HG03196 (cell line): ENCODE data around the gene FOLR2.

ENCODE experiments used
- ATAC-seq: cut with Tn5 transposase; IDR thresholded peaks from one replicate; pipeline ENCODE4 v1.9.1; 2021; ENCODE audit not compliant: unreplicated experiment

The FOLR2 gene

DNA sequence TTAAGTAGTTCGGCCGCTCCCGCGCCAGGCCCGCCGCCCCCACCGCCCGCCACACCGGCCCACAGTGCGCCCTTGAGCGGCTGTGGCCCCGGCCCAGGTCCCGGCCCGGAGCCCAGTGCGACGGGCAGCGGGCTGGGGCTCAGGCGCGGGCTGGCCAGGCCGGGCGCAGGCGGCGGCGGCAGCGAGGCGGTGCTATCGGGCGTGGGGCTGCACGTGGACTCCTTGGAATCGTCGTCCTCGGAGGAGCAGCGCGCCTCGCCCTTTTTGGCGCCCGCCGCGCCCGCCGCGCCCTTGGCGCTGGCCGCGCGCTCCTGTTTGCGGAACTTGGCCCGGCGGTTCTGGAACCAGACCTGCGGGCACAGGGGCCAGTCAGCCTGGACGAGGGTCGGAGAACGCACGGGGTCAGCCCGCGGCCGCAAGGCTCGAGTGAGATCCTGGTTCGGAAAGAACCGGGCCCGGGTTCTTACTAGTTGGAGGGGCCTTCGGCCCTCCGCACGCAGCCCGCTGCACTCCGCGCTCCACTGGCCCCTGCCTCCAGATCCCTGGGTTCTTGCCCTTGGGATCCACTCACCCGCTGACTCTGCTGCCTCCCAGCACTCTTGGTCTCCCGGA is 23.4 kb downstream of the FOLR2 start:
- no peak for ATAC-seq

DNA sequence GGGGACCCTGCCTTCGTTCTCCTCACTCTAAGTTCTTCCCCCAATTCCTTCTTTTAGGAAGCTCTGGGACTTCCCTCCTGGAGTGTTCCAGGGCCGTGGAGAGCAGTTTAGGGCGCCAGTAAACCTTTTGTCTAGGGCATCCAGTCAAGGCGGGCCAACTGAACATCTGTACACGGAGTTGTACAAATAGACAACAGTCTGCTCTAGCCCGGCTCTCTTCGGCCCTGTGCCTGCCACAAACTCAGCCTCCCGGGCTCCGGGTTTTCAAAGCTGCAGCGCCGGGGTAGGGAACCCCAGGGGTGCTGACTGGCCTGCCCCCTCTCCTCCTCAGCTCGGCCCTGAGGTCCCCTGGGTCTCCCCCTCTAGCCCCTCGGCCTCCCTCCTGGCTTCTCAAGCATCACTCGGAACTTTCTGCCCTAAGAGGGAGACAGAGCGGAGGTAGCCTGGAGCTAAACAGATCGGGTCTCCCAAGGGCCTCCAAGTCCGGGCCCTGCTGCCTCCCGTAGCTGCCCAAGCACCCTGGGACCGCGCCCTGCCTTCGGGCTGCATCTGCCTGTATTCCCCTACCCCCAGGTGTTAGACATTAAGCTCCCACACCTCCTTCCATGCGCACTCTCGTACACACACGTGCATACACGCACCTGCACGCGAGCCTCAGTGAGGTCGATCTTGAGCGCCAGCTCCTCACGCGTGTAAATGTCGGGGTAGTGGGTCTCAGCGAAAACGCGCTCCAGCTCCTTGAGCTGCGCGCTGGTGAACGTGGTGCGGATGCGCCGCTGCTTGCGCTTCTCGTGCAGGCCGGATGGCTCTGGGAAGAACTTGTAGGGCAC is 24.1 kb downstream of the FOLR2 start:
- no peak for ATAC-seq

DNA sequence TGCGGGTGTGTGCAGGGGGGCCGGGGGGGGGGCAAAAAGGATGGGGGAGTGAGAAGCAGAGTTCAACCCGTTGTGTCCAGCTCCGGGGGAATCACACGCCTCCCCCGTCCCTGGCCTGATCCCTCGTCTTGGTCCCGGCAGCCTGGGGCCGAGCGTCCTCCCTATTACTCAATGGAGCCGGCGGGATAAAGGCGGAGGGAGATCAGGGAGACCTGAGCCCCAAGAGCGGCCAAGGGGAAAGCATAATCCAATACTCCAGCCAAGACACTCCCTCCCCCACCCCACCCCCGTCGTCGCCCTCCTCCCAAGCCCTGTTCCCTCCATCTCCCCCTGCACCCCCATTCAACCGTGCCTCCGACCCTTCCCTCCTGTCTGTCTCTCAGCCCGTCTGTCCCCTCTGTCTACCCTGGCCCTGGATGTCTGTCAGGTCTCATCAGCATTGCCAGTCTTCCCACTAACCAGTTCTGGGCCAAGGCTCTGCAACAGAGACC is 24.7 kb downstream of the FOLR2 start:
- no peak for ATAC-seq

DNA sequence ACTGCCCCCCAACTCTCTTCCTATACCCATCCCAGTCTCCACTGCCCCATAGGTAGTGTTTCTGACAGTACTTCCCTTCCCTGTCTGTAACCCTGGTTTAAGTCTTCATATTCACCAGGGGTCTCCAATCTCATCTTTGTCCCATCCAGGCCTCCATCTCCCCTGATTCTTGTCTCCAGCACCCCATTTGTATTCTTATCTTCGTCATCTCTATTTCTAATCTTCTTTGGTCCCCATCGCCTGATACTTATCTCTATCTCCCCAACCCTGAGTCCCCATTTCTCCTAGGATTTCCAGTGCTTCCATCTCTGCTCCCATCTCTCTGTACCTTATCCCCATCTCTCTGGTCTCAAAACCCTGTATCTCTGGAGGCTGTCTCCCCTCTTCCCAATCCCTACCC is 25.5 kb downstream of the FOLR2 start:
- no peak for ATAC-seq

DNA sequence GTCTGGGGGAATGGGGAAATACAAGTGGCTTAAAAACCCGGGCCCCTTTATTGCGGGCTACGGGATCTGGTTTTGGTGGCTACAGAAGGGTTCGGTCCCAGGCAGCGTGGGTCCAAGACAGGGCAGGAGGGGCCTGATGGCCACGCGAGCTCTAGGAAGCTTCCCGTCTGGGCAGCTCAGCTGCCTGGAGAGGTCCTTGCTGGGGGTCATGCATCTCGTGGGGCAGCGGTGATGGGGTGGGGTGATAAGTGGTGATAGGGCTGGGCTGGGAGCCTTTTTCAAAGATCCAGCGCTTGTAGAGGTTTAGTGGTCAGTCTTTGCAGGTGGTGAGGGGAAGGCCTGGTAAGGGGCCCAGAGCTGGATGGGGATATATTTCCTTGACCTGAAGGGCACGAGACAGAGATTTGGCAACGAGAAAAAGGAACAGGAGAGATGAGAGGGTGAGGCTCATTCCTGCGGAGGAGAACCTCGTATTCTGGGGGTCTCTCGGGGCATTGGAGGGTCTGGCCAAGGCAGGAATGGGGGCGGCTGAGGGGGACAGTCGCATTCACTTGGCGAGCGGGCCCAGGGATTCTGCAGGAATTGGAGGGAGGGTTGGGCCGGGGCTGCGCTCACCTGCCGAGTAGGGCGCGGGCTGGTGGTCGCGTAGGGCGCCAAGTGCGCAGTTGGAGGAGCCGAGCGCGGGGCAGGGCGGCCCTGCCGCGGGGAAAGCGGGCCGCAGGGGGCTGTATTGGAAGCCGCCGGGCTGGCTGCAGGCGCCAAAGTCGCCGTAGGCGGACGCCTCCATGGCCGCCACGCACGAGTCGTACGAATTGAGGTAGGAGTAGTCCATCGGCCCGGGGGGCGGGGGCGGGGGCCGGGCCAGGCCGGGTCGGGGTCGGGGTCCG is 26.8 kb downstream of the FOLR2 start:
- no peak for ATAC-seq

DNA sequence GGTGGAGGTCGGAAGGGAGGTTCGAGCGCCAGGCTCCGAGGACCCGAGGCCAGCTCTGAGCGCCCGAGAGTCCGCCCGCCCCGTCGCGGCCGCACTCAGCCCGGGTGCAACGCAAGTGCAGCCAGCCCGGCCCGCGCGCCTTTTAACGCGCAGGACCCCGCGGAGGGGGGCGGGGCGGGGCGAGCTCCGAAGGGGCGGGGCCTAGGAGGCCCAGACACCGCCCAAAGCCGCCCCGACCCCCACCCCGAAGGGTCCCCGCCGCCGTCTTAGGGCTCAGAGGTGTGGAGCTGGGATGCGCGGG is 27.4 kb downstream of the FOLR2 start, which contains the start of gene PHOX2A:
PHOX2A (minus strand) TSS at position 117 of the 301 bp plus-strand sequence. CDS start 172 bp downstream, outside the sequence.
- ATAC-seq: no peak

DNA sequence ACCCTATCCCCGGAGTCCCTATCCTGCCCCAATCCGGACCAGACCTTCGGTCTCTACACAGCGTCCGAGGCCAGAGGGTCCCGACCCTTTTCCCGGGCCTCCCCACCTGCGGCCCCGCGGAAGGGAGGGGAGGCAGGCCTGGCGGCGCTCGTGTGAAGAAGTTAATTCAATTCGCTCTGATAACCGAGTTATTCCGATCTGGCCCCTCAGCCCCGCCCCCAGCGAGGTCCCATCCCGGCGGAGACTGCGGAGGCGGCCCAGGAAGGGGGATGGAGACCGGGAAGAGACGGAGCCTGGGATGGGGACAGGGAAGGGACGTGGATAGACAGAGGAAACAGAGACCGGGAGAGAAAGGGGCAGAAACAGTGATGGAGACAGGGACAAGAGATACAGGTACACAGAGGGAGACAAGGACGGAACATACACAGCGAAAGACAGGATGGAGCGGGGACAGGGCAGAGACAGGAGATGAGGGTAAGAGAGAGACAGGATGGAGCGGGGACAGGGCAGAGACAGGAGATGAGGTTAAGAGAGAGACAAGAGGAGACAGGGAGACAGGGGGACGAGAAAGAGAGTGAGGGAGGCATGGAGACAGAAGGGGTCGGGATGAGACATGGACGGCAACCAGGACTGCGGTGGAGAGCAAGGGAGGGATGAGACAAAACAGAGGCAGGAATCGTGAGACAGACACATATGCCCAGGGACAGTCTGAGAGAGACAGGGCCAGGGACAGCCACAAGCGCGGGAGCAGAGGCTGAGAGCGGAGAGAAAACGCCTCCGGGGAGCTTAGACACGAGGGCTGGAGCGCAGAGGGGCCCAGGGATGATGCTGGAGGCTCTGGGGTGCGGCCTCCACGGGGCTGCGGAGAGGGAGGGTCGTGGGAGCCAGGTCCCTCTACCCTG is 28.0 kb downstream of the FOLR2 start:
- no peak for ATAC-seq

DNA sequence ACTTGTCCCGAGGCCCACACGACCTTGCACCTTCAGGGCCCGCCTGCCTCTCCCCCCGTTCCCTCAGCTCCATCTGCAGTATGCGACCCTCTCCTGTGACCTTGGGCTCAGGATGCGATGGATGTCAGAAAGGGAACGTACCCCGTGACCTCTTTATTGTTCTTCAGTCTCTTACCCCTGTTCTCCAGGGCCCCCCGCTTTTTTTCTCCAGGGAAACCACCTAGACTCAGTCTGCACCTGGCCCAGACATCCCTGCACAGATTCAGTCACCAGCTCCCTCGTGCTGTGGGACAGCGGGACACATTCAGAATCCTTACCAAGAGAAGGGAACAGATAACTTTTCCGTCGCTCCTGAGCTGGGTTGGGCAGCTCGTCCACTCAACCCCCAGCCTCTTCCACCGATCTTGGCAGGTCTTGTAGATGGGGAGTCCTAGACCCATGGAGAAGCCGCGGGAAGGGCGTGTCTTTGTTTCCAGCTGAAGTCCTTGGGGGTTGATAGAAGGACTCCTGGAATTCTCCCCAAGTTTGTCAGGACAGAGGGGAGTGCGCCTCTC is 28.7 kb downstream of the FOLR2 start:
- no peak for ATAC-seq

DNA sequence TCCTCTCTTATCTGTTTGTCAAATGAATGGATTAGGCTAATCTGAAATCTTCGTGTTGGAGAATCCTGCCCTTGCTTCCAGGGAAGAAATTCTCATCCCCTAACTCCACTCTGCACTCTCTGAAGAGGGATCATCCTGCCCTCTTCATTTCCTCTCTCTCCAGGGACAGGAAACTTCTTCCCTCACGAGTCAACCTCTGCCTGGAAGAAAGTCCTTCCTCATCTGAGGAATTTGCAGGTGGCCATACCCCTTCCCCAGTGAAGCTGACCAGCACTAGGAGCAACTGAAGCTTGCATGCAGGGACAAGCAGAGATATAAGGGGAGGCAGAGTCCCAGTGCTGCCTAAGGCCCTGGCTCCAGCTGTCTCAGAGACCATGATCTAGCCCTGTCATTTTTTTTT is 31.0 kb downstream of the FOLR2 start:
- no peak for ATAC-seq

DNA sequence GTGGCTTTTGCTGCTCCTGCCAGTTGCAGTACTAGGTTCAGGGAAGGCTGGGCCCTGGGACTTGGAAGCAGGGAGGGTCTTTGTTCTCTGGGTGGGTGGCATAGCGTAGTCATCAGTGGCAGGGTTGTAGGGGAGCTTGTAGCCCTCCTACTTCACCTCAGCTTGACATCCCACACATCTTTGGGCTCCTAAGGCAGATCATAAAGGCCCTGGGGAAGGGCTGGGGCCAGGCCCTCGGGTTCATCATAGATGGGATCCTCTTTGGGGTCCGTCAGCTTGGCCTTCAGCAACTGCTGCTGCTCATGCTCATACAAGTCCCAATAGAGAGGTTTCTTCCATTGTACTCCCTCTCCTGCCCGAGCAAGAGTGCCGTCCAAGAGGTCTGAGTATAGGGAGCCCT is 33.4 kb downstream of the FOLR2 start:
- ATAC-seq: no peak

DNA sequence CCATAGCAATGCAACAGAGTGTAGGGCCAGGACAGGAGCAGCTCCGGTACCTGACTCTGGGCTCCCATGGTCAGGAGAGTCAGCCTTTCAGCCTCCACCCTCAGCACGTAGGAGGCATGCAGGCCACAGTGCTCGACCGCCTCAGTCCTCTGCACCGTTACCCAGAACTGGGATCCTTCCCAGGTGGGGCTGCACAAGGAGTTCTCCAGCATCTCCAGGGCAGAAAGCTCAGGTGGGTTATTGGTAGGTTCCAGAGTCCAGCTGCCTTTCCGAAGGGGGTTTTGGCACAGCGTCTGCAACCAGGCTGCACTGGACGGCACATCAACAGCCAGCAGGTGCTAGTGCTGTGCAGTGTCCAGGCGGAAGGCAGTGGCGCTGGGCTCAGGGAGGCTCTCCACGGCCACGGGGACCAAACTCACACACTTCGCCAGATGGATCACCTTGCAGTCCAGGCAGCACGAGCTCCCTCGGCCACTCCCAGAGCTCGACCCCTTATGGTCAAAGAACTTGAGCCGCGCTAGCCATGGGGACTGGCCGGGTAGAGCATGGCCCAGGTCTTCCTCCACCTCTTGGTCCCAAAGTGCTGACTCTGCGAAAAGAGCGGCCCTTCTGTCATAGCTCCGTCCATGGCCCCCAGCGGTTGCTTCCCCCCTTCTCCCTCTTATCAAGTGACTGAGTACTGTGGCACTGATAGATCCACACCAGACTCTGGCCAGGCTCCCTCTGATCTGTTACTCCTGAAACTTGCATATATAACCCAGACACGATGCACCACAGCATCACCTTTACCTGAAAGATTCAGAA is 34.3 kb downstream of the FOLR2 start:
- no peak for ATAC-seq

DNA sequence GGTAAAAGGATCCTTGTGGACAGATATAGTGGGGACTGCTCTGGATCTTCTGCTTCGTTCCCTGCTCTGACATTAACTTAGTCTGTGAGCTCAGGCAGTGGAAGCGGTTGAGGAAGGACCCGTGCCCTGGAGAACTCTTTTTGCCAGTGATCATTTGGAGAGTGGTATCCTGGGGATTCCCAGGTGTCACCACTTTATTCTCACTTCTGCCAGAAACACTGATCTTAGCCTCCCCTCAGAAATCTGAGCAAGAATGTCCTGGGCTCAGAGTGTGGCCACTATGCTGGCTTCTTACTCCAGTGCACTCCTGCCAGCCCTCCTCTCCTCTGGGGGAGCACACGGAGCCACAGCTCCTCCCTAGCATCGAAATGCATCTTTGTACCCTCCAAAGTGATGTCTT is 35.0 kb downstream of the FOLR2 start:
- no peak for ATAC-seq

DNA sequence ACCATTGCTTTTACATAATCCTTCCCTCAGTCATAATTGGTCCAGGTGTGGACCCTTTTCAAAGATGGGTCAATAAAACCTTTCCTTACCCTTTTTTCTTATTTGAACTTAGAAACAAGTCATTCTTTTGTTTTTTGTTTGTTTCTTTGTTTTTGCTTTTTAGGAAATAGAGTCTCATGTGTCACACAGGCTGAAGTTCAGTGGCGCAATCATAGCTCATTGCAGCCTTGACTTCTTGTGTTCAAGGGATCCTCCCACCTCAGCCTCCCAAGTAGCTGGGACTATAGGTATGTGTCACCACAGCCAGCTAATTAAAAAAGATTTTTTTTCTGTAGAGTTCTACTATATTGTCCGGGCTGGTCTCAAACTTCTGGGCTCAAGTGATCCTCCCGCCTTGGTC is 36.8 kb downstream of the FOLR2 start:
- no peak for ATAC-seq

DNA sequence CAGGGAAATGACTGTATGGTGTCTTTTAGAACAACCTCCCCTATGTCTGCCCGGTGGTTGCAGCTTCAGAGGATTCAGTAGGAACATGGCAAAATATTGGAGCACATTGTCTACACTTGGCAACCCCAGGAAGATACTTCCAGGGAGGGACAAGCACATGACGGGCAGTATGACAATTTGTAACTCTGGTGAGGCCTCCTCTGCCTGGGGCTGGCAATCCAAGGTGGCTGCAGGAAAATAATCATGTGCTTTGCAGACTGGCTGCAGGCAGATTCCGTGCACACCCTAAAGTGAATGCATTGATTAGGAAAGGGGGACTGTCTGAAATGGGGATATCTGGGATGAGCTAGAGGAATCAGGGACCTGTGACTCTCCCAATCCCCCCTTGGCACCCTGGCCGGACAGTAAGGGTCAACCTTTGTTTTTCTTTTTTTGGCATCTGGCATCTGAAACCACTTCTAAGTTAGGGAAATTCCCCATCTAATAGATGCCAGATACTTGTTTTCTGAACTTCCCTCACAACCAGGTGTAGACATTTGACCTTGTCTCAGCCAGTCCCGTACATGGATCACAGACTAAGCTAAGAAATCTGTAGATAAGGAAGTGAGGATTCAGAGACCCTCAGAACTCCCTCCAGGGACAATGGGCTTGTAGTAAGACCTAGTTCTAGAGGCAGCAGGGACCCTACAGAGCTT is 37.9 kb downstream of the FOLR2 start:
- no peak for ATAC-seq

DNA sequence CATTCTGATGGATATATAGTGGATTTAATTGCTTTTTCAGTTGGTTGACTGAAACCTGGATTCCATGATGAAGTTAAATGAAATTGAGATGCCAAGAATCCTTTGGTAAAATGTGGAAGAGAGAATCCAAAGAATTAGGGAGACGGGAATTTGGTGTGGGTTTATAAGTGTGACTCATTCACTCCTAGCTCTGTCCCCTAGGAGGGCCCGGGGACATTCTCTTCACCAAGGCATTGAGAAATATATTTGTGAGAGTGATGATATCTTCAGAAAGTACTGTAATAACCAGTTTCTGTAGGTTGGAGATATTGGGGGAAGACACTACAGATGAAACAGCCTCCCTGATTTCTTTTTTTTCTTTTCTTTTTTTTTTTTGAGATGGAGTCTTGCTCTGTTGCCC is 41.0 kb downstream of the FOLR2 start:
- no peak for ATAC-seq

DNA sequence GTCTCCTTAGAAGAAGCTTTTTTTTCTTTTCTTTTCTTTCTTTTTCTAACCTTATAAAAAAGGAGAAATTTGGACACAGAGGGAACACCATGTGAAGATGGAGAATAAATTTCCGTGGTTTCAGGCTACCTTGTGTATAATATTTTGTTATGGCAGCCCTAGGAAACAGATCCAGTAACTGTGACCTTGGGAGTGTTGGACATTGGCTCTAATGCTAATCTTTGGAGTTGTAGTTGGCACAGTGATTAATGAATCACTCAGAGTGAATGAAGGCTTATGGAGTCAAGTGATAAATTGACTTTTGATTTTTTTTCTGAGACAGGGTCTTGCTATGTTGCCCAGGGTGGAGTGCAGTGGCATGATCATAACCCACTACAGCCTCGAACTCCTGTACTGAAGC is 42.9 kb downstream of the FOLR2 start:
- no peak for ATAC-seq

DNA sequence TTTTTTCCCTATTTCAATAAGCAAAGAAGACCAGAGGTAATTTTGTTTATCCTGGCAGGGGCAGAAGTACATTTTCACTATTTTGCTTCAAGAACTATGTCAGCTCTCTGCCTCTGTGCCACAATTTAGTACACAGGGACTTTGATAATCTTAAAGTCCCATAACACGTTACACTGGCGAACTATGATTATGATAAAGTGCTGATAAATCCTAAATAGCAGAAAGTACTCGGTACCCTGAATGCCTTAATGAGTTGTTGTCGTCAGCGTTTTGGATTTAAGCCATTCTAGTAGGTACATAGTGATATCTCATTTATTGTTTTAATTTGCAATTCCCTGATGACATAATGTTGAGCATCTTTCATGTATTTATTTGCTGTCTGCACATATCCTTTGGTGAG is 44.0 kb downstream of the FOLR2 start:
- ATAC-seq: no peak

DNA sequence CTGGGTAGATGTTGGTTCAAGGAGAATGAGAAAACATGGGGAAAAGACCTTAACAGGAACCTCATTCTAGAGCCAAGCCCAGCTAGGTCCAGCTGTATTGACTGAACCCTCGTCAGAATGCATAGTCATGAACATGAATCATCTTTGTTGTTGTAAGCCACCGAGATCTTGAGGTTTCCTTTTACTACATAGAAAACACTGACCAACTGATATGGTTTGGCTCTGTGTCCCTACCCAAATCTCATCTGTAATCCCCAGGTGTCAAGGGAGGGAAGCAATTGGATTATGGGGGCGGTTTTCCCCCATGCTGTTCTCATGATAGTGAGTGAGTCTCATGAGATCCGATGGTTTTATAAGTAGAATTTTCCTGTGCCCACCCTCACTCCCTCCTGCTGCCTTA is 46.8 kb downstream of the FOLR2 start:
- ATAC-seq: no peak

DNA sequence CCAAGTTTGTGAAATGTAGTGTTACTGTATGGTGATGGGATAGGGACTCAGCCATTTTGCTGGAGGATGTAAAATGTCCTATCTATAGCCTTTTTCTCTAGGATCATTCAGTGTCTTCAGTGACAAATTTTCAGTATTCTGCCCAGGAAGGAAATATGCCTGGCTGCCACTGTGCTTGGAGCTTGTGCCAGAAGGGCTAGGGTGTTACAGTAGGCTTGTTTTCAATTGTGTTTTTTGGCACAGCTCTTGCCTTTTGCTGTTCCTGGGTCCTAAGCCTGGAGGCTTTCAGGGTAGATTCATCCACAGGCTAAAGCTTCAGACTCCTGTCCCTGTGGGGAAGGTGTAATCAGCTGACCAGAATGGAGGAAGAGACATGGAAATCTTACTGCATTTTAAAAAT is 49.4 kb downstream of the FOLR2 start:
- ATAC-seq: no peak
